GM23248 (cell line): ENCODE measurements around the gene TMBIM1. TPM values are rescaled to one million over a fixed set of nuclear protein-coding genes. Genes with fewer than 3 reads are reported as not detected.

Experiments used
- DNase-seq: peaks from one replicate; pipeline ENCODE4 v3.0.0-alpha.2; 2015
- H2AFZ ChIP-seq: fragments of 200-600 bp; sonication (generic); 2 replicates; pipeline ENCODE4 v1.6.1; 2016; ENCODE audit warnings: antibody characterized with exemption
- H3F3A ChIP-seq: fragments of 200-600 bp; sonication (generic); 2 replicates; pipeline ENCODE4 v1.6.1; 2016; ENCODE audit warnings: mild to moderate bottlenecking, antibody characterized with exemption, mixed run types; ENCODE audit not compliant: insufficient read depth
- H3K27ac ChIP-seq: fragments of 200-600 bp; sonication (generic); 2 replicates; pipeline ENCODE4 v1.5.1; 2016; ENCODE audit warnings: mild to moderate bottlenecking
- H3K27me3 ChIP-seq: fragments of 200-600 bp; sonication (generic); replicated peaks from 2 replicates; pipeline ENCODE4 v1.6.1; 2016; ENCODE audit warnings: mild to moderate bottlenecking; ENCODE audit not compliant: insufficient read depth
- H3K36me3 ChIP-seq: fragments of 200-600 bp; sonication (generic); 2 replicates; pipeline ENCODE4 v1.6.1; 2016; ENCODE audit warnings: low read depth, mild to moderate bottlenecking
- H3K4me1 ChIP-seq: fragments of 200-600 bp; sonication (generic); 2 replicates; pipeline ENCODE4 v1.6.1; 2016; ENCODE audit warnings: mild to moderate bottlenecking; ENCODE audit not compliant: insufficient read depth
- H3K4me2 ChIP-seq: fragments of 200-600 bp; sonication (generic); one replicate; pipeline ENCODE4 v1.6.1; 2016; ENCODE audit warnings: mild to moderate bottlenecking; ENCODE audit not compliant: unreplicated experiment
- H3K4me3 ChIP-seq: fragments of 200-600 bp; sonication (generic); 2 replicates; pipeline ENCODE4 v1.5.1; 2016; ENCODE audit warnings: mild to moderate bottlenecking
- H3K79me2 ChIP-seq: fragments of 200-600 bp; sonication (generic); 2 replicates; pipeline ENCODE4 v1.6.1; 2016; ENCODE audit warnings: mild to moderate bottlenecking; ENCODE audit not compliant: insufficient read depth
- H3K9ac ChIP-seq: fragments of 200-600 bp; sonication (generic); 2 replicates; pipeline ENCODE4 v1.6.1; 2016; ENCODE audit warnings: mild to moderate bottlenecking
- H3K9me2 ChIP-seq: fragments of 200-600 bp; sonication (generic); 2 replicates; pipeline ENCODE4 v1.6.1; 2016; ENCODE audit warnings: mixed run types, mild to moderate bottlenecking, moderate library complexity; ENCODE audit not compliant: insufficient read depth
- H3K9me3 ChIP-seq: fragments of 200-600 bp; sonication (generic); one replicate; pipeline ENCODE4 v1.6.1; 2017; ENCODE audit warnings: low read depth
- H4K20me1 ChIP-seq: fragments of 200-600 bp; sonication (generic); 2 replicates; pipeline ENCODE4 v1.6.0; 2016; ENCODE audit not compliant: insufficient read depth
- EZH2 ChIP-seq: fragments of 200-600 bp; sonication (generic); IDR thresholded peaks from 2 replicates; pipeline ENCODE4 v1.6.1; 2018; ENCODE audit warnings: antibody characterized with exemption, mild to moderate bottlenecking; ENCODE audit not compliant: insufficient read depth, poor library complexity, severe bottlenecking
- EZH2phosphoT487 ChIP-seq: fragments of 200-600 bp; sonication (generic); IDR thresholded peaks from 2 replicates; pipeline ENCODE4 v1.6.1; 2018; ENCODE audit warnings: antibody characterized with exemption, moderate library complexity, mild to moderate bottlenecking, low read depth; ENCODE audit not compliant: insufficient read depth
- WGBS, 2 experiments: methylation state at CpG; one replicate each; pipeline ENCODE4 v1.1.6; 2015 to 2017; ENCODE audit warnings: low lambda C conversion rate in 2 of 2, low coverage in 1 of 2; ENCODE audit errors: missing lambda C conversion rate in 2 of 2; 5-methylcytosine and 5-hydroxymethylcytosine counted together
- in situ Hi-C: fragments of 300-500 bp; cut with MboI; formaldehyde crosslinking; loops from 2 replicates; pipeline ENCODE4 v1.15.0; 2020
- polyA plus RNA-seq: library from polyadenylated mRNA; unstranded; fragments of >200 nt; fragmentation: Nextera tagmentation; extraction: Ambion mirVana; gene quantifications from 2 replicates; pipeline ENCODE4 v1.2.1, GENCODE V29; 2016
- total RNA-seq: library from RNA; depleted of rRNA; stranded (reverse); fragments of >200 nt; shearing (Covaris generic); gene quantifications from 2 replicates; pipeline ENCODE4 v1.2.3, GENCODE V29; 2014

The TMBIM1 gene
- total and polyA plus RNA-seq, 2 experiments from 2014 or later = 166 to 178 TPM

- peak within 1 kb of the TSS; percentile 89 for H3K9ac ChIP-seq
- 0% methylated on average over 61 to 62 of the region's 64 CpGs for WGBS, 2 experiments
- peak; percentile 100 for DNase-seq
- H3K79me2 ChIP-seq = peaks cover 64% of the 10 kb centered on the region
- H3K4me1 ChIP-seq = peaks cover 20% of the 10 kb centered on the region
- no peaks in the 10 kb centered on the region; the same call in 1 of the 2 replicates for H3K36me3 ChIP-seq
- H2AFZ ChIP-seq = peak within 1 kb of the TSS; percentile 67
- peak within 1 kb of the TSS; percentile 89 for H3K4me2 ChIP-seq
- H3K27me3 ChIP-seq = no peaks in the 10 kb centered on the region
- in situ Hi-C loops = no loop called here
- H3K9me2 ChIP-seq = no peaks in the 10 kb centered on the region
- TF ChIP-seq EZH2phosphoT487 = no peak
- TF ChIP-seq EZH2 = no peak
- peak within 1 kb of the TSS; percentile 89 for H3K4me3 ChIP-seq
- peaks cover 16% of the 10 kb centered on the region for H3F3A ChIP-seq
- no peaks in the 10 kb centered on the region for H3K9me3 ChIP-seq
- no peaks in the 10 kb centered on the region for H4K20me1 ChIP-seq
- H3K27ac ChIP-seq = peak within 1 kb of the TSS; percentile 63
These were observed 22.2 kb downstream of the TMBIM1 start, which contains the start of the genes AAMP and PNKD for GRCh38 chr2:218269900-218270720. Gene AAMP (minus strand): TSS chr2:218270137. CDS start chr2:218270086, 51 bp downstream. Gene PNKD (plus strand): TSS chr2:218270519. CDS start chr2:218270536, 17 bp downstream.

GRCh38 chr2:218267259-218267658, 25.0 kb downstream of the TMBIM1 start:
- no peak overlapping the region for H3K4me2 ChIP-seq
- H3K4me3 ChIP-seq = no peak overlapping the region
- no peak for TF ChIP-seq EZH2phosphoT487
- TF ChIP-seq EZH2 = no peak
- H3K4me1 ChIP-seq = peaks cover 15% of the 10 kb centered on the region
- no peak overlapping the region for H3K27ac ChIP-seq
- no peak overlapping the region for H2AFZ ChIP-seq
- no peak for DNase-seq
- no peaks in the 10 kb centered on the region for H4K20me1 ChIP-seq
- H3K9me2 ChIP-seq = no peaks in the 10 kb centered on the region
- WGBS, 2 experiments = 97 to 98% methylated on average over 6 of the region's 6 CpGs
- H3F3A ChIP-seq = no peaks in the 10 kb centered on the region
- no peak overlapping the region for H3K9ac ChIP-seq
- in situ Hi-C loops = no loop called here
- H3K27me3 ChIP-seq = no peaks in the 10 kb centered on the region
- H3K9me3 ChIP-seq = no peaks in the 10 kb centered on the region
- peaks cover 52% of the 10 kb centered on the region for H3K79me2 ChIP-seq
- H3K36me3 ChIP-seq = no peaks in the 10 kb centered on the region; the same call in 1 of the 2 replicates

GRCh38 chr2:218266316-218266979, 25.9 kb downstream of the TMBIM1 start:
- in situ Hi-C loops = no loop called here
- H3K36me3 ChIP-seq = no peaks in the 10 kb centered on the region; the same call in 1 of the 2 replicates
- H3K4me1 ChIP-seq = peaks cover 9% of the 10 kb centered on the region
- DNase-seq = no peak
- peaks cover 44% of the 10 kb centered on the region for H3K79me2 ChIP-seq
- 97 to 99% methylated on average over 10 to 15 of the region's 15 CpGs for WGBS, 2 experiments
- H3K27ac ChIP-seq = no peak overlapping the region
- H3K4me2 ChIP-seq = no peak overlapping the region
- no peaks in the 10 kb centered on the region for H3K9me3 ChIP-seq
- no peaks in the 10 kb centered on the region for H3K9me2 ChIP-seq
- H2AFZ ChIP-seq = no peak overlapping the region
- H3K27me3 ChIP-seq = no peaks in the 10 kb centered on the region
- H3F3A ChIP-seq = no peaks in the 10 kb centered on the region
- TF ChIP-seq EZH2phosphoT487 (no peak), EZH2 (no peak)
- no peak overlapping the region for H3K9ac ChIP-seq
- no peaks in the 10 kb centered on the region for H4K20me1 ChIP-seq
- H3K4me3 ChIP-seq = no peak overlapping the region

- no peaks in the 10 kb centered on the region for H4K20me1 ChIP-seq
- TF ChIP-seq EZH2 (no peak), EZH2phosphoT487 (no peak)
- no peak overlapping the region for H3K9ac ChIP-seq
- no peak overlapping the region for H3K4me3 ChIP-seq
- no peak for DNase-seq
- no peaks in the 10 kb centered on the region for H3K9me2 ChIP-seq
- H3K27me3 ChIP-seq = no peaks in the 10 kb centered on the region
- no peak overlapping the region for H3K27ac ChIP-seq
- WGBS, 2 experiments = 83 to 85% methylated on average over 8 of the region's 8 CpGs
- H3K4me2 ChIP-seq = no peak overlapping the region
- peaks cover 36% of the 10 kb centered on the region for H3K79me2 ChIP-seq
- no peaks in the 10 kb centered on the region; the same call in 1 of the 2 replicates for H3K36me3 ChIP-seq
- in situ Hi-C loops = no loop called here
- no peak overlapping the region for H2AFZ ChIP-seq
- H3F3A ChIP-seq = no peaks in the 10 kb centered on the region
- H3K9me3 ChIP-seq = no peaks in the 10 kb centered on the region
- H3K4me1 ChIP-seq = 0 out of 2 replicates have a peak, but pooled peaks cover 4% of the 10 kb centered on the region
These were observed 26.7 kb downstream of the TMBIM1 start for GRCh38 chr2:218265626-218266025.
